HG02885 (cell line): ENCODE measurements around the gene ADGRB3.
"Not testable (repeated sequence)": the region's sequence is repeated elsewhere in the genome, so short reads cannot be mapped to it uniquely, and the experiment has no call there.

Experiments used
- ATAC-seq: cut with Tn5 transposase; IDR thresholded peaks from one replicate; pipeline ENCODE4 v1.9.1; 2021; ENCODE audit warnings: mild to moderate bottlenecking; ENCODE audit not compliant: unreplicated experiment, poor library complexity

The ADGRB3 gene

DNA sequence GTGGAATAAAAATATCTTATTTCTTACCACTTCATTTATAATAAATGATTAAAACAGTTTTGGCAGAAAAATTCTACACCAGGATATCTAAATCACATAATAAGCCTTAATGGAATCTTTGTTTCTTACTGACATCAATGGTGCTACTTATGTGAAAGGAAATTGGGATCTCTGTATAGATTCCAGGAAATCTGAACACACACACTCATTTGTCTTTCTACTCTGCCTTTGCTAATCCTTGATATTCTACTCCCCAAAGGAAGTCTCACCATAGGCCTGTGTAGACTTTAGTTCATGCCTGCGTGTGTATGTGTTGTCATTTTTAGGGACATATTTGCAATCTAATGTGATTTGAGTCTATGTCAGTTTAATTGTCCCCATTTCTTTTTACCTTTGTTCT, 7.9 kb downstream of the ADGRB3 start:
- ATAC-seq: no peak

DNA sequence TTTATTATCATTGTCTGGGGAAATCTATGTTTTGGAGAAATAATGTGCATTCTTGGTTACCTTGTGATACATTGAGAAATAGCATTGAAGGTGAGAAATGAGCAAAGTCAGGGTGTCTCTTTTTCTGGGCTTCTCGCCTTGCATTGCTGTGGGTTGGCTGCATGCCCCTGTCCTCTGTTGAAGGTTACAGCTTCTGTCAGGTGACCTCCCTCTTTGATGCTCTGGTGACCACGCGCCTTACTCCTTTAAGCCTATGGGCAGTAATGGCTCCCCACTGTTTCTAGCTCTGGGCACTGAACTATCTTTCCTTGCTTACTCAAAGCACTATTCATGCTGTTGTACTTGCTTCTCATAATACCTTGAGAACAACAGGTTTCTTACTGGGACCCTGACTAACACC, 14.6 kb downstream of the ADGRB3 start:
- ATAC-seq: no peak

DNA sequence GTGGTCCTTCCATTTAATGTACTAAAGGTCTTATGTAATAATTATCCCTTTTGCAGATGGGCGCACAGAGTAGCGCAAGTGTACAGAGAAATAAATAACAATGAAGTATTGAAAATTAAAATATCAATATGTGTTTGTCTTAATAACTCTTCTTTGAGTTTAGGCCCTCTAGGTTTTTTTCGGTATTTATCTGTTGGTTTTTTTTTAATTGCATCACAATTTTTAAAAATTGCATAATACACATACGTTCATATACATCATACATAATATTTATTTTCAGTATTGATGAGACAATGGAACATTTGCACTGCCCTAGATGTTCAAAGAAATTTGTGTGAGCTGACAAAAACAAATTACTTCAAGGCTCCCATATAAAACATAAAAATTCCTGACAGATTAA, 15.1 kb downstream of the ADGRB3 start:
- no peak for ATAC-seq

DNA sequence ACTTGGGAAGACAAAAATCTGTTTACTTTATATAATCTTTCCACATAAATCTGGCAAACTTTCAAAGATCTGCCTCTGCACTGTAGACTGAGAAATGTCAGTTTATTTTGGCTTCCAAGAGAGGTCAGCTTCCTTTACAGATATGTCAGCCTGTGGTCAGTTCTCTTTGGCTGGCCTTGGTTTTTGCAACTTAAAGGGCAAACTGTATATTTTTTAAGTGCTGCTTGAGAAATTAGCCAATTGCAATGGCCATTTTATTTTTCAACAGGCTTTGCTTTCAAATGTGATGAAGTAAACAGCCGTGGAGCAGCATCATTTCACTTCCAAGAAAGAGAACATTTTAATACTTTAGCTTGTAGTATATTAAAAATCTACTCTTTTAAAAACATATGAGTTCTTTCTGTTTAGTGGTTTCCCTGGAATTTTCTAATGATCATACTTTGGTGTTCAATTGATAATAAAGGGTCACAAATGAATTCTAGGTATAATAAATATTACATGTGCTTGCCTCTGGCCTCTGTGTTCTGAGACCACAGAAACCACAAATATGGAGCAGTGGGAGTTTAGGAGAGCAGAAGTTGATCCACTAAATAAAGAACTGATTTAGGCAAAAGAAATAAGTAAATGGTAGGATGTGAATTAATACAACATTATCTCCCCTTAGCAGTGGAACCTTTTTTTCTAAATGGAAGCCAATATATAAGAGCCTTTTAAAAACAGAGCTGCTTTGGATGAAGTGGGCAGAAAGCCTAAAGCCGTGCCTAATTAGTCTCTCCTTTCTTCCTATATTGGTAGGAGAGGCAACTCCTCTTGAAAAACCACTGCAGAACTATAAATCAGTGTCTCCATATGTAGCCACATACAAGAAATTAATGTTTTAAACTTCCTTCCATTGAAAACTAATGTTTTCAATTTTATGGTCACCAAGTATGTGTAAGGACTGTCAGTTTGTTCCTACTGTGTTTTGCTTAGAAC, 16.2 kb downstream of the ADGRB3 start:
- no peak for ATAC-seq

DNA sequence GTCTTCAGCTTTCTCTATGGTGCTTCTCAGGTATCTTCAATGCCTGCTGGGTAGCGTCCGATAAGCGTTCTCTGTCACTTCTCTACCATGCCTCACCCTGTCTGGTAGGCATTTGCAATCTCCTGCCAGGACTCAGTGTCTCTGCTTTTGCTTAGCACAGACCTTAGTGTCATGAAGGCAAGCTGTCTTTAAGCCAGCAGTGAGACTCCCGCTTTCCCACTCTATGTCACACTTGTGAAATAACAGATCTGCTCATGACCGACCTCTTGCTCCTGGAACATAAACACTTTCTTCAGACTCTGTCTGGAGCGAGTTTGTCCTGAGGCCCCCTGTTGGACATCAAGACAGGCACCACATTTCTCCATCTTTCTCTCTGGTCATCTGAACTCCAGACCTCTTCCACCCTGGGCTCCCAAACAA, 17.0 kb downstream of the ADGRB3 start:
- ATAC-seq: no peak

DNA sequence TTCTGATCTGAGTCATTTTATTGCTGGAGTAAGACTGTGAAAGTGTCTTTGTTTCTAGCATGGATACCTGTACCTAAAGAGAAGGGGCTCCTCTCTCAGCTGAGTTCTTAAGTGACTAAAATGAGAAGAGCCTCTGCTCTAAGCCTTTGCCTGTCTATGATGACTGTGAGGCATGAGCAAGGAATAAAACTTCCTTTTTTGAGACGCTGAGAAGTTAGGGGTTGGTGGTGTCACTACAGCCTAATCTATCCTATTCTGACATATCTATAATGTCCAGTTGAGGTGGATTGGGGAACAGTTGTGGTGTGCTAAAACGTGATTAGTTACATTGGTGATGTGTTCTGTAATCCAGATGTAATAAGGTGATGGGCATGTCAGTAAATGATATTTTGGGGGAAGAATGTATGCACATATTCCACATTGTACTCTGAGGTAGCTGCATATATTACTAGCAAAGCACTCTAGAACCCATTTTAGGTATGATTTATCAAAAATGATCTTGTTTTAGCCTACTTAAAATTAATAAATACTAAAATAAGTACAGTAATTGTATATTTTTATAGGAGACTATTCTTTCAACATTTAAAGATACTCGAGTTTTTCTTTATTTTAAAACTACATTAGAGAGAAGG, 18.1 kb downstream of the ADGRB3 start:
- no peak for ATAC-seq

DNA sequence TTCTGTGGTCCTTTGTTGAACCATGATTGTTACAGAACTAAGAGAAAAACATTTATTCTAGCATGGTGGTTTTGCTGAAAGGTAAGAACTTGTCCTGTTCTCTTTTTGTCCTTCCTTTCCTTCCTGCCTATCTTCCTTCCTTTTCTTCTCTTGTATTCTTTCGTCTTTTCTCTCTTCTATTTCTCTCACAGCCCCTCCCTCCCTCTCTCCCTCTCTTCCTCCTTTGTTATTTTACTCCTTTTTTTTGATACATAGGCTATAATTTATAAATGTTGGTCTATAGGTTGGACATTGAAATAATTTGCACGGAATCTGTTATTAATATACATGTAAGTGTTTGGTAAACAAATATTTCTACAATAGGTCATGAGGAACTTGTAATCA, 18.6 kb downstream of the ADGRB3 start:
- ATAC-seq: no peak

DNA sequence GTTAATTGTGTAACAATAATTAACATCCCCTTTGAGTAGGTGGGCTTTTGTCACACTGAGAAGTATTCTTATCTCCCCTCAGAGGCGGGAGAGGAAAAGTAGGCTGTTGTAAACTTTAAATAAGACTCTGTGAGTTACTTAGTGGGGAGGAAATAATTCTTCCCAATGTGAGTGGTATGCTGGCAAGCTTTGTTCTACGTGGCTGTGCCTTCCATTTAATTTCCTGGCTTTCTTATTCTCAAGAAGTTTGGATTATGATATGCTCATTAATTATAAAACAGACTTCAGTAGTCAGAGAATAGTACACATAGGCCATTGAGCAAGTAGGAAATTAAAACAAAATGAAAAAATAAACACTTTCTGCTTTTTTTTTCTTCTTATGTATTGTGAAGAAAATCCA, 19.1 kb downstream of the ADGRB3 start:
- ATAC-seq: no peak

DNA sequence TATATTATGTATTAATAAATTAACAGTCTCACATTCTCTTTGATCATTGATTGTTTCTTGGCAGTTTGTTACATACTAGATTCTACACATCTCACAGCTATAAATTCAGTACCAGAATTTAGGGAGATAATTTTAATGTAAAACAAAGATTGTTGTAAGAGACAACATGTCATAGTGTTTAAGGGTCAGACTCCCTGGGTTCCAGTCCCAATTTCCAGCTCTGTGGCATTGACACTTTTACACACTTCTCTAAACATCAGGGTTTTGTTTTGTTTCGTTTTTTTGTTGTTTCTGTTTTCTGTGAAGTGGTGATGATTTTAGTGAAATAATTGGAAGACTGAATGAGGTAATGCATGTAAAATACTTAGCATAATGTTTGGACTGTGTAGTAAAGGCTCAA, 19.9 kb downstream of the ADGRB3 start:
- ATAC-seq: no peak

DNA sequence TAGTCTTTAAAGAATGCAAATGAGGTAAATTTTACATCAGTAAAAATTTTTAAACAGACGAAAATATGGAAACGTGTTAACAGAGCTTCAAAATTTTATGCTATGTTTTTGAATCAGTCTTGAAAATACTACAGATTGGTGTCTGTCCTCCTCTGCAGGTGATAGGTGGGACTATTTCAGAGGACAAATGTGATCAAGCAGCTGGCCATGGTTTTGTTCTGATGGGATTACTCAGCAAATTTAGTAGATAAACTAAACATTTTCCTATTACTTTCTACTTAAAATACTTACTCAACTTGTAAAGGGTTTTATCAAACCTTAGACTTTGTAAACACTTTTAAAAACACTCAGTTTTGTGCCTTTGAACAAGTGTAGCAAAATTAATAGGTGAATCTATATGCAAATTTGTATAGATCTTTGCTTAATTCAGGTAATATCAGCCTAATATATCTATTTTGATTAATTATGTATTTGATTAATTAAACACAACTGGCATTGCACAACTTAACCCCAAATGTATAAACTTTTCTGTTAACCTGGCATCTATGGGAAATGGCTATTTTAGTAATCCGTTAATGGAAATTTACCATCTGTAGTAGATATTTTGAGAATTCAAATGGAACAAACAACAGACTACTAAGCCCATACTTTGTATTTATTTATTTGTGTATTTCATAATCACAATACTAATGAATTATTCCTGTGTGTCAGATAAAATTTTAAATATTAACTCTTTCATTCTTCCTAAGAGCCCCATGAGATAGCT, 22.5 kb downstream of the ADGRB3 start:
- no peak for ATAC-seq

DNA sequence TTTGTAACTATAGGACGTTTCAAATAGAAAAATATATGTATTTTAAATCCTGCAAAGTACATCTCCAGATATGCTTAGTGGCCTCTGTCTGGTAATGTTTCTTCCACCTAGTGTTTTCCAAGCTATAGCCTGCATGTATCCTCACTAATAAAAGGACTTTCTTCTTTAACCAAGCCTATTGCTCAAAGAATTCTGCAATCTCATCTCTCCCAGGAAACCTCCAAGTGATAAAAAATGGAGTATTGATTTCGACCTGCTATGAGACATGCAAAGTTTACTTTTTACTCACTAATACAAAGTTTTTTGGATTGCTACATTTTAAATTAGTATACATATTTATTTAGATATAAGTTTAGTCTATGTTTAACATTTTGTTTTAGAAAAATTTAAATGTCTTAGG, 23.3 kb downstream of the ADGRB3 start:
- no peak for ATAC-seq

DNA sequence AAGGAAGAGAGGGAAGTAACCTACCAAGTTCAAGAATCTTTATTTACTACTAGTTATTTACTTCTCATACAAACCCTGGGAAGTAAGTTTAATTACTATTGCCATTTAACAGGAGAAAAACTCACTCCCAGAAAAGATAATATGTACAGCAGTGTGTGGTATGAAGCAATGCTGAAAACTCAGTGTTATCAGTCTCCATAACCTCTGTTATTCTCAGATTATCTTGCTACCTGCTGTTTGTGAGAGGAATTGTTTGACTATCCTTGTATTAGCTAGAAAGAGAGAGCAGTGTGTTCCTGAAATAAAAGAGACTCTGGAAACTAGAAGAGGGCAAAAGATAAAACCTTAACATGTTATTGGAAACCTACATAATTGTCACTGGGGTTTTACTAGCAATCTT, 38.2 kb downstream of the ADGRB3 start:
- no peak for ATAC-seq

DNA sequence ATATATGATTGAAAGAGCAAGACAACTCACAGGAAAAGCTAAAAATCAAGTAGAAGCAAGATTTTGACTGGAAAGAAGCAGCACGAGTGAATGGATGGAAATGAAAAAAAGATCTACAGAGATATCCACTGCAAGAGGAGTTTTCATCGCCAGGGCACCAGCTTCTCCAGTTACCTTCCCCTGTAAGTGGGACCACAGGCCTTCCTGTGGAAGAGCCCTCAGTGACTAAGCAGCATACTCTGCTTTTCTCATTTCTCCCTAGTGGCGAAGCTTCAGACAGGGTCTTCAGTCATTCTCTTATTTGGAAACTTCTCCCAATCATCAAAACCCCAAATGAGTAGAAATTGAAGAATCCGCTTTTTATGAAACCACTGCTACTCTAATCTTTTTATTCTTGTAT, 40.5 kb downstream of the ADGRB3 start:
- ATAC-seq: no peak

DNA sequence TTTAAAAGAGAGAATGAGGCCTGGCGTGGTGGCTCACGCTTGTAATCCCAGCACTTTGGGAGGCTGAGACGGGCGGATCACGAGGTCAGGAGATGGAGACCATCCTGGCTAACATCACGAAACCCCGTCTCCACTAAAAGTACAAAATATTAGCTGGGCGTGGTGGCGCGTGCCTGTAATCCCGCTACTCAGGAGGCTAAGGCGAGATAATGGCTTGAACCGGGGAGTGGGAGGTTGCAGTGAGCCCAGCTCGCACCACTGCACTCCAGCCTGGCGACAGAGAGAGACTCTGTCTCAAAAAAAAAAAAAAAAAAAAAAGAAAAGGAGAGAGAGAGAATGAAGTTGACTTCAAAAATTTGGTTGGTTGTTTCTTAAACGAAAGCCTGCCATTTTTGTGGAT, 41.0 kb downstream of the ADGRB3 start:
- not testable (repeated sequence) for ATAC-seq

DNA sequence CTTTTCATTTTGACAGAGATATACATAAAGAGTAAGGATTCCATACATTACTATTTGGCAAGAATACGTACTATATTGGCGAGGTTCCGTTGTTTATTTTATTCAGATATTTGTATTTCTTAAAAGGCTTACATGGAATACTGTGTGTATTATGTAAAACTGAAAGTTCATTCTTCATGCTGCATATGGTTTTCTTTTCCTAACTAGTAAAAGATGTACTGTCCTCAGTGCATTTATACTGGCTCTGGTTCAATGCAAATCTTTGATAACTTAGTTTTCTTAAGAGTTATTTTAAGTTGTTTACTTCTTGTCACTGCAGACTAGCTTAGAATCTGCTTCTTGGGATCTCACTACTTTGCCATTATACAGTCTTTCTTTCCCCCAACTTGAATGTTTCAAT, 42.0 kb downstream of the ADGRB3 start:
- no peak for ATAC-seq

DNA sequence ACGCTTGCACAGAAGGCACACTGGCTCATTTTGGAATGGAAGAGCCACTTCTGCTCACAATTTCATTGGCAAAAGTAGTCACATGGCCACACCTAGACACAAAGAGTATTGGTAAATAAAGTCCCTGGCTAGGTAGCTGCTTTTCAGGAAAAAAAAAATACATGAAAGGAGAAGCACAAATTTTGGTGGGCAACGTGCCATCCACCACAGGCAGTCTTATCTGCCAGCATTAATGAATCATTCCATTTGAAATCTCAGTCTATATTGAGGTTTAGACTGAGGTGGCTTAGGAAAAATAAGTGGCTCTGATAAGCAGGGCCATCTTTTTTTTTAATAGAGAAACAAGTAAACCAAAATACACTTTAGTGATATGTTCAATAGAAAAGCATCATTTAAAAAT, 44.3 kb downstream of the ADGRB3 start:
- no peak for ATAC-seq

DNA sequence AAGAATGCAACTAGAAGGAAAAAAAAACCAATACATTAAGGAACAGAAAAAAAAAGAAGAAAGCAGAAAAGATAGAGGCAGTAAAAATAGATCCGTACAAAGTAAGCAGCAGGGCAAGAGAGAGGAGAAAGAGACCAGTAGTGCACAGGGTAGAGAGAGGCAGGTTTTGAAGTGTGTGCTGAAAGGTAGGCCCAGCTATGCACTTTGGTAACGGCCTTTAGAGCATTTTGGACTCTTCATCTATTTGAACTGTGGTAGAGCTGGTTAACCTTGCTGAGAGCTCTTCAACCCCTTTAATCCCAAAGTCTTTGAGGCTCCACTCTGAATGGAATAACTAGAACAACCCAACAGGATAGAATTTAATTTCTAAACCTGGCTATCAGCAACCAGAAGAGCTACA, 45.2 kb downstream of the ADGRB3 start:
- no peak for ATAC-seq

DNA sequence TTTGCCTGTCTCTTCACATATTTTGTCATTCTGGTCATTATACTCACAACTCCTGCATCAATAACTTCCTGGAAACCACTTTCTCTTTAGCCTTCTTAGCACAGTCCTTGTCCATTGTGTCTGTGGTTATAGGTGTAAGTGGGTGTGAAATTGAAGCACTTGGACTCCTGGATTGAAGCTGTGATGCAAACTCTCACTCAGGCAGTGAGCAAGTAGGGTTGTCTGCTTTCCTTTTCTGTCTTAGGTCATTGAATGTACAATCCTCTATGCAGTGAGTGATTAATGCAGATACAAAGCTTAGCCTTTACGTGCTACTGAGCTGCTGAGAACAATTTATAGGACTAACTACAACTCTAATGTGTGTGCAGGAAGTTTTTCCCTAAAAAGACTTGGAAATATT, 54.8 kb downstream of the ADGRB3 start:
- ATAC-seq: no peak

DNA sequence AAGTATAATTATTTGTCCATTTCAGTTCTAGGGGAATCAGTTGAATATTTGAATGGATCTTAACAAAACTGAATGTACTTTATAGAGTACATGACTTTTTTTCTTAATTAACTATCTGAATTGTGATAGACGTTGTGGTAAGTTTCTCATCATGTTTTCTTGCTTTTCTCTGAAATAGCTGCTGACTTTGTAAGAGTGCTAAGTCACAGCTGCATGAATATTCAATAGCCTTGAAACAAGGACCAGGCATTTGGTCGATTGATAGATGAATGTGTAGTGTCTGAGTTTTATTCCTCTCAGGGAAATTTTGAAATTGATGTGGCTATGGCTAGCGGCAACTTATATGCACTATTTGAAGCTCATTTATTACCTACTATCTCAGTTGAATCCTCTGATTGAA, 56.0 kb downstream of the ADGRB3 start:
- no peak for ATAC-seq

DNA sequence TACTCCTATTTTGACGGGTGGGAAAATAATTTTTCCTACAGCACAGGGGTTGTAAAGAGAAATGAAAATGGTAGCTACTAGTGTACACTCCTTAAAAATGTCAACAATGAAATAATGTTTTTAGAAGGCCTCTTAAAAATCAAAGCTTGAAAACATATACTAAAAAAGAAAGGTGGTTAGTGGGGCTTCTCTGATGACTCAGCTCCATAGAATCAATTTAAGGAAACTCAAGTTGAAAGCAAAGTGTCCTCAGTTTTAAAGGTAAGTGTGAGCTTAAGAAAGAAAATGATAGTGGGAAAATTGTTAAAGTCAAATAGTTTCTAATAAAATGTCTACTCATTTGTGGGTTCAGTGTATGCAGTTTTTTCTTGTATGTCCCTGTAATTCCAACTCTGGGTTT, 58.2 kb downstream of the ADGRB3 start:
- no peak for ATAC-seq

DNA sequence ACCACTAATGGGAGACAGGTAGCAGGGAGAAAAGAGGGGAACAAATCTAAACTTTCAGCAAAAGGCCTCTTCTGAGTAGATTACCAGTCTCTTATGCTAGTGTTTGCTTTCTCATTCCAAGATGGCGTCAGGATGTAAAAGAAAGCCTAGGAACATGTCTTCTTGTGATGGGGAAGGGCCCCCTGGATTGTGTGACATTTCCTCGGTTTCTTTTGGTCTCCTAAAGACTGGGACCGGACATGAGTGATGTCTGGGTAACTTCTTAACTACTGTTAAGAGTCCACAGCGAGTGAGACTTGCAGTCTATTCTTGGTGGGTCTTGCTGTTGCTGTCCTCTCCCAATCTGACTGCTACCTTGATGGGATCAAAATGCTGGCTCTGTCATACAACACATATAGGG, 60.3 kb downstream of the ADGRB3 start:
- no peak for ATAC-seq
